Karpas-422 (cell line): ENCODE data around the gene ARHGEF3. TPM values are rescaled to one million over a fixed set of nuclear protein-coding genes. Genes with fewer than 3 reads are reported as not detected.

Experiments used
- DNase-seq: peaks from one replicate; pipeline ENCODE4 v3.0.0-alpha.2; 2015
- H2AFZ ChIP-seq: fragments of 200-600 bp; sonication (generic); 2 replicates; pipeline ENCODE4 v1.6.1; 2014; ENCODE audit warnings: antibody characterized with exemption, low read length, mixed read lengths
- H3K27ac ChIP-seq: fragments of 200-600 bp; sonication (generic); 2 replicates; pipeline ENCODE4 v1.5.1; 2014; ENCODE audit warnings: mild to moderate bottlenecking, low read length, moderate library complexity
- H3K27me3 ChIP-seq: fragments of 200-600 bp; sonication (generic); 2 replicates; pipeline ENCODE4 v1.6.1; 2014; ENCODE audit warnings: low read length, mixed read lengths
- H3K36me3 ChIP-seq: fragments of 200-600 bp; sonication (generic); 2 replicates; pipeline ENCODE4 v1.6.1; 2014; ENCODE audit warnings: low read length, mixed read lengths; ENCODE audit not compliant: insufficient read depth
- H3K4me1 ChIP-seq: fragments of 200-600 bp; sonication (generic); 2 replicates; pipeline ENCODE4 v1.6.1; 2014; ENCODE audit warnings: mild to moderate bottlenecking, low read length, mixed read lengths
- H3K4me2 ChIP-seq: fragments of 200-600 bp; sonication (generic); 2 replicates; pipeline ENCODE4 v1.6.1; 2014; ENCODE audit warnings: low read length, low read depth, mild to moderate bottlenecking; ENCODE audit not compliant: poor library complexity, severe bottlenecking
- H3K4me3 ChIP-seq: fragments of 200-600 bp; sonication (generic); 2 replicates; pipeline ENCODE4 v1.5.1; 2014; ENCODE audit warnings: mild to moderate bottlenecking, antibody characterized with exemption, low read length, mixed read lengths
- H3K79me2 ChIP-seq: fragments of 200-600 bp; sonication (generic); 2 replicates; pipeline ENCODE4 v1.6.1; 2014; ENCODE audit warnings: mild to moderate bottlenecking, low read length, mixed read lengths
- H3K9ac ChIP-seq: fragments of 200-600 bp; sonication (generic); 2 replicates; pipeline ENCODE4 v1.6.0; 2014; ENCODE audit warnings: low read length
- H3K9me2 ChIP-seq: fragments of 200-600 bp; sonication (generic), shearing (Covaris generic); replicated peaks from 2 replicates; pipeline ENCODE4 v1.6.0; 2014; ENCODE audit warnings: mild to moderate bottlenecking, low read length, moderate library complexity; ENCODE audit not compliant: insufficient read depth
- H3K9me3 ChIP-seq: fragments of 300-700, 200-600 bp; sonication (generic); 2 replicates; pipeline ENCODE4 v1.6.1; 2014; ENCODE audit warnings: low read length, mixed read lengths
- H4K20me1 ChIP-seq: fragments of 200-600 bp; sonication (generic); 2 replicates; pipeline ENCODE4 v1.6.1; 2014; ENCODE audit warnings: mild to moderate bottlenecking, antibody characterized with exemption, low read length, low read depth; ENCODE audit not compliant: insufficient read depth
- total RNA-seq: library from RNA; depleted of rRNA; stranded (reverse); fragments of >200 nt; shearing (Covaris generic); gene quantifications from 2 replicates; pipeline ENCODE4 v1.2.3, GENCODE V29; 2014; ENCODE audit warnings: low replicate concordance; rRNA removed

Gene ARHGEF3
- total RNA-seq, 1 experiment from 2014 or later: 4.7 TPM

GRCh38 chr3:56680054-56680580 lies 121.6 kb downstream of the ARHGEF3 start:
- no peaks in the 10 kb centered on the region for H3K27me3 ChIP-seq
- peaks cover 77% of the 10 kb centered on the region for H3K79me2 ChIP-seq
- H3K9ac ChIP-seq: no peak overlapping the region
- peaks cover 30% of the 10 kb centered on the region for H3K4me1 ChIP-seq
- peak; percentile 48 for DNase-seq
- no peaks in the 10 kb centered on the region for H3K9me2 ChIP-seq
- peak overlapping the region; percentile 83 for H3K4me3 ChIP-seq
- H3K27ac ChIP-seq: peak overlapping the region; percentile 89
- no peak overlapping the region for H2AFZ ChIP-seq
- H4K20me1 ChIP-seq: 0 out of 2 replicates have a peak, but pooled peaks cover 5% of the 10 kb centered on the region
- peaks cover 50% of the 10 kb centered on the region for H3K36me3 ChIP-seq
- no peaks in the 10 kb centered on the region; the same call in 1 of the 2 replicates for H3K9me3 ChIP-seq
- peak overlapping the region; percentile 91 for H3K4me2 ChIP-seq

Other genes starting within 250 kb of the ARHGEF3 start
- gene CCDC66, start 244.8 kb downstream of the ARHGEF3 start, total RNA-seq: 48.8 and 103 TPM in 2 replicates
- gene TASOR, start 118.7 kb downstream of the ARHGEF3 start, total RNA-seq: 87.5 and 112 TPM in 2 replicates